Measurements from ENCODE around the gene ACTMAP. TPM values are rescaled to one million over a fixed set of nuclear protein-coding genes. Genes with fewer than 3 reads are reported as not detected.

The ACTMAP gene
- total and polyA plus RNA-seq, 2 of the 13 experiments (the other 11 are each of a cell fraction or from before 2014, with no cell fraction given), result 2.2 to 7.9 TPM

- TF ChIP-seq USF2 (IDR thresholded peaks at IDR 0.05; ENCODE audit: low read depth, low read length) (no peak), USF2 (CRISPR knock-in tag; IDR thresholded peaks at IDR 0.05; ENCODE audit: borderline replicate concordance) (no peak), AGO2 (optimal IDR thresholded peaks at IDR 0.05; ENCODE audit: low read depth, low read length) (peak; percentile 47), ATF3 (CRISPR knock-in tag; IDR thresholded peaks at IDR 0.05) (no peak), HOXA5 (CRISPR knock-in tag; IDR thresholded peaks at IDR 0.05) (peak; percentile 57; the same call in 1 of the 2 replicates), CENPX (CRISPR knock-in tag; IDR thresholded peaks at IDR 0.05) (no peak), ARID4A (CRISPR knock-in tag; IDR thresholded peaks at IDR 0.05; ENCODE audit: borderline replicate concordance) (peak; percentile 79), ZBTB4 (CRISPR knock-in tag; IDR thresholded peaks at IDR 0.05; ENCODE audit: borderline replicate concordance) (no peak), ZNF761 (CRISPR knock-in tag; conservative IDR thresholded peaks at IDR 0.05) (0 out of 2 replicates have a peak, but pooled peaks have one; percentile 58), UBTF (CRISPR knock-in tag; IDR thresholded peaks at IDR 0.05) (0 out of 2 replicates have a peak, but pooled peaks have one; percentile 43), MIXL1 (CRISPR knock-in tag; IDR thresholded peaks at IDR 0.05) (no peak), ZNF225 (CRISPR knock-in tag; IDR thresholded peaks at IDR 0.05) (no peak), FOXP1 (IDR thresholded peaks at IDR 0.05) (no peak), FOXP1 (CRISPR knock-in tag; IDR thresholded peaks at IDR 0.05) (0 out of 2 replicates have a peak, but pooled peaks have one; percentile 6), SMAD1 (CRISPR knock-in tag; IDR thresholded peaks at IDR 0.05; ENCODE audit: borderline replicate concordance, low read depth) (no peak), SRF (IDR thresholded peaks at IDR 0.05; ENCODE audit: low read depth, low read length) (no peak), ZNF354B (CRISPR knock-in tag; IDR thresholded peaks at IDR 0.05) (no peak)
Observed at GRCh38 chr19:40716482-40717324, 33.6 kb downstream of the ACTMAP start, which contains the start of the genes COQ8B and ITPKC (continued).
